Epithelial cell of proximal tubule (primary cell): ENCODE measurements around the gene GSDME. TPM values are rescaled to one million over a fixed set of nuclear protein-coding genes. Genes with fewer than 3 reads are reported as not detected.
"Not testable (repeated sequence)": the region's sequence is repeated elsewhere in the genome, so short reads cannot be mapped to it uniquely, and the experiment has no call there.

ENCODE experiments used
- DNase-seq: peaks from one replicate; pipeline ENCODE4 v3.0.0-alpha.2; 2011; ENCODE audit warnings: low read depth
- H3K4me3 ChIP-seq: 2 replicates; pipeline ENCODE4 v1.5.1; 2011; ENCODE audit warnings: low read depth, mild to moderate bottlenecking, low read length
- total RNA-seq: library from RNA; depleted of rRNA; stranded (reverse); fragments of >200 nt; gene quantifications from 2 replicates; pipeline ENCODE4 v1.2.3, GENCODE V29; 2015
- TF ChIP-seq, protein P1 (sequence below): conservative IDR thresholded peaks from 2 replicates; pipeline ENCODE4 v1.5.1; 2012; ENCODE audit warnings: low read depth, mild to moderate bottlenecking, low read length

The GSDME gene
- total RNA-seq, 1 donor from 2014 or later = 73.6 TPM

DNA sequence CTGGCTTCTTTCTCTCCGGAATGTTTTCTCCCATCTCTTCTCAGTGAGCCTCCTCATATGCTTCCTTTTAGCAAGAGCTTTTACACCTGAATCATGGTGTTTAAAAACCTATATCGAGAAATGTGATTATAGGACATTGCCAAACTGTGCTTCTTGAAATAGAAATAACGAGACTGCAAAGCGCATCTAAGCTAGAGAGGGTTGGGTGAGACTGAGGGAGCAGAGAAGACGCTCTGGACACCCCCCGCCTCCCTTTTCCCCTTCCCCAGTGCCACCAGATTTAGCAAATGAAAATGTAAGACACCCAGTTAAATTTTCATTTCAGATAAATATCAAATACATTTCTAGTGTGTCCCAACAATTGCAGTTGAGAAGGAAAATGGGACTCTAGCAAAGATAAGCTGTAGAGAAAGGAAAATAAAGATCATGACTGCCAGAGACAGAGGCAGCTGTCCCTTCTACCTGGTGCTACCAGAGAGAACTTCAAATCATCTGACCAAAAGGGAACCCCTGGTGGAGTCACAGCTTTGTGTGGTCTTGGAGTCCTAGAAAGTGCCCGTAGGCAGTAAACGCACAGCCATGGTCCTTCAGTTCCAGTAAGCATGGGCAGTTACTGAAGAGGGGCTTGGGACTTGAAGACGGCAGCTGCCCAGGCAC is 14.6 kb downstream of the GSDME start:
- no peak for DNase-seq
- TF ChIP-seq, protein P1, sequence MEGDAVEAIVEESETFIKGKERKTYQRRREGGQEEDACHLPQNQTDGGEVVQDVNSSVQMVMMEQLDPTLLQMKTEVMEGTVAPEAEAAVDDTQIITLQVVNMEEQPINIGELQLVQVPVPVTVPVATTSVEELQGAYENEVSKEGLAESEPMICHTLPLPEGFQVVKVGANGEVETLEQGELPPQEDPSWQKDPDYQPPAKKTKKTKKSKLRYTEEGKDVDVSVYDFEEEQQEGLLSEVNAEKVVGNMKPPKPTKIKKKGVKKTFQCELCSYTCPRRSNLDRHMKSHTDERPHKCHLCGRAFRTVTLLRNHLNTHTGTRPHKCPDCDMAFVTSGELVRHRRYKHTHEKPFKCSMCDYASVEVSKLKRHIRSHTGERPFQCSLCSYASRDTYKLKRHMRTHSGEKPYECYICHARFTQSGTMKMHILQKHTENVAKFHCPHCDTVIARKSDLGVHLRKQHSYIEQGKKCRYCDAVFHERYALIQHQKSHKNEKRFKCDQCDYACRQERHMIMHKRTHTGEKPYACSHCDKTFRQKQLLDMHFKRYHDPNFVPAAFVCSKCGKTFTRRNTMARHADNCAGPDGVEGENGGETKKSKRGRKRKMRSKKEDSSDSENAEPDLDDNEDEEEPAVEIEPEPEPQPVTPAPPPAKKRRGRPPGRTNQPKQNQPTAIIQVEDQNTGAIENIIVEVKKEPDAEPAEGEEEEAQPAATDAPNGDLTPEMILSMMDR = no peak
- H3K4me3 ChIP-seq = no peak overlapping the region

DNA sequence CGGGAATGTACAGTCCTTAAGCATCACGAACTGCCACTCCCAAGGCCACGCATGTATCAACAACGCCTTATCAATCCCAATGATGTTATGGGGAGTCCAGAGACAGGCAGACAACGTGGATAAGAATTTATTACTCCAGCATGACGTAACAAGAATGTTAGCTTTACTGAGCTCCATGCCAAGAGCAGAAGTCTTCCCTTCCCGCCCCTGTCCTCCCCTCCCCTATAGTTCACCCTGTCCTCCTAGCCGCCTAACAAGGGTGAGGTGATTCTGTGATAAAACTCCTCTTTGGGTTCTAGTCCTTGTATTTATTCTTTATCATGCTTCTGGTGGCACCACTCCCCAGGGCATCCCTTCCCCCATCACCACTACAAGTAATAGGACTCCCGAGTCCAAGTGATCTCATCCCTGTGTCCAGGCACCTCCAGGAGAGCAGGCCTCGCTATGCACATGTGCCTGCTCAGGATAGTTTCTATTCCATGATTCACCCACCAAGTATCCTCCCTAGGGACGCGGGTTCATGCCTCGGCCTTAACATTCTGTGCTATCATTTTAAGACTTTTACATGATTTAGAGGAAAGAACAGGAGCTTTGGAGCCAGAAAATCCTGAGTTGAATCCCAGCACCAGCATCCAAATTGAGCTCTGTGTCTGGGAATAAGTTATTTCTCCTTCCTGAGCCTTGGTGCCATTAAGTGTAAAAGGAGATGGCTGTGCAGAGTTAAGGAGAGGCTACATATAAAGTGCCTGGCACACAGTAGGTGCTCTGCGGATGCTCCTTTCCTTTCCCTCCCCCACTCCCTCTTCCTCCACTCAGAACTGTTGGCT is 15.4 kb downstream of the GSDME start:
- DNase-seq = peak; percentile 73
- no peak overlapping the region for H3K4me3 ChIP-seq
- TF ChIP-seq, protein P1 = no peak

DNA sequence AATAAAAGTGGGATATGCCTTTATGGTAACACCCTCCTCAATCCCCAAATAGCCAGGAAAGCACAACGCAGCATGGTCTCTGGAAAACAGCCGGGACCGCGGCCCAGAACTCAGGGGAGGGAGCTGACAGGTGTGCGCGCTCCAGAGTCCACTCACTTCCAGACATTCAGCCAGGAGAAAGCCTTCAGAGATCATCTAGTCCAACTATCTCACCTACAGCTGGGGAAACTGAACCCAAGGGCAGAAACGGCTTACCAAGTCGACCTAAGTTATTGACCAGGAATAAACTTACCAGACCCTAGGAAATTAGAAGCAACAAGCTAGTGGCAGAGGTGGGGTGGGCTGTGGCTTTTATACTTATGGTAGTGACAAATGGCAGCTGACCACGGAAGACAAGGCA is 16.4 kb downstream of the GSDME start:
- TF ChIP-seq, protein P1 = no peak
- DNase-seq = no peak
- no peak overlapping the region for H3K4me3 ChIP-seq

DNA sequence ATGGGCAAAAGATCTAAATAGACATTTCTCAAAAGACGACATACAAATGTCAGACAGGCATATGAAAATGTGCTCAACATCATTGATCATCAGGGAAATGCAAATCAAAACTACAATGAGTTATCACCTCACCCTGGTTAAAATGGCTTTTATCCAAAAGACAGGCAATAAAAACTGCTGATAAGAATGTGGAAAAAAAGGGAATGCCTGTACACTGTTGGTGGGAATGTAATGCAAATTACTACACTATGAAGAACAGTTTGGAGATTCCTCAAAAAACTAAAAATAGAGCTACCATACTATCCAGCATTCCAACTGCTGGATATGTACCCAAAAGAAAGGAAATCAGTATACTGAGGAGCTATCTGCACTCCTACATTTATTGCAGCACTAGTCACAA is 18.0 kb downstream of the GSDME start:
- no peak overlapping the region for H3K4me3 ChIP-seq
- DNase-seq = no peak
- TF ChIP-seq, protein P1 = no peak

DNA sequence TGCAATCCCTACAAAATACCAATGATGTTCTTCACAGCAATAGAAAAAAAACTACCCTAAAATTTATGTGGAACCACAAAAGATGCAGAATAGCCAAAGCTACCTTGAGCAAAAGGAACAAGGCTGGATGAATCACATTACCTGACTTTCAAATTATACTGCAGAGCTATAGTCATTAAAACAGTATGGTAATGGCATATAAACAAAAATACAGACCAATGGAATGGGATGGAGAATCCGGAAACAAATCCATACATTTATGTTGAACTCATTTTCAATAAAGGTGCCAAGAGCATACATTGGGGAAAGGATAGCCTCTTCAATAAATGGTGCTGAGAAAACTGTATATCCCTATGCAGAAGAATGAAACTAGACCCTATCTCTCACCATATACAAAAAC is 18.7 kb downstream of the GSDME start:
- no peak overlapping the region for H3K4me3 ChIP-seq
- TF ChIP-seq, protein P1 = no peak
- no peak for DNase-seq

DNA sequence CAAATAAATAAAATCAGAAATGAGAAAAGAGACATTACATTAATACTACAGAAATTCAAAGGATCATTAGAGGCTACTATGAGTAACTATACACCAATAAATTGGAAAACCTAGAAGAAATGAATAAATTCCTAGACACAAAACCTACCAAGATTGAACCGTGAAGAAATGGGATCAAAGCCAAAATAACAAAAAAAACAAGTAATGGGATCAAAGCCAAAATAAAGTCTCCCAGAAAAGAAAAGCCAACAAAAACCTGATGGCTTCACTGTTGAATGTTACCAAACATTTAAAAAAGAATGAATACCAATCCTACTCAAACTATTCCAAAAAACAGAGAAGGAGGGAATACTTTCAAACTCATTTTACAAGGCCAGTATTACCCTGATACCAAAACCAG is 20.0 kb downstream of the GSDME start:
- DNase-seq = no peak
- H3K4me3 ChIP-seq = no peak overlapping the region
- TF ChIP-seq, protein P1 = no peak

DNA sequence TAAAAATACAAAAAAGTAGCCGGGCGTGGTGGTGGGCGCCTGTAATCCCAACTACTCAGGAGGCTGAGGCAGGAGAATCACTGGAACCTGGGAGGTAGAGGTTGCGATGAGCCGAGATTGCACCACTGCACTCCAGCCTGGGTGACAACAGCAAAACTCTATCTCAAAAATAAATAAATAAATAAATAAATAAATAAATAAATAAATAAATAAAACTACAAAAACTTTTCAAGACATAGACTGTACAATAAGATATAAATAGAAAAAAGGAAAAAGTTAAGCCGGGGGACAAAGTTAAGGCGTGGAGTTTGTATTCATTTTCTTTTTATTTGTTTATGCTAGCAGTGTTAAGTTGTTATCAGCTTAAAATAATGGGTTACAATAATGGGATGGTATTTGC is 21.7 kb downstream of the GSDME start:
- H3K4me3 ChIP-seq, DNase-seq: not testable (repeated sequence)
